ENCODE measurements around the gene FAM222B. TPM values are rescaled to one million over a fixed set of nuclear protein-coding genes. Genes with fewer than 3 reads are reported as not detected.

The FAM222B gene
- total RNA-seq, 1 experiment from 2014 or later, result 94.6 TPM

DNA sequence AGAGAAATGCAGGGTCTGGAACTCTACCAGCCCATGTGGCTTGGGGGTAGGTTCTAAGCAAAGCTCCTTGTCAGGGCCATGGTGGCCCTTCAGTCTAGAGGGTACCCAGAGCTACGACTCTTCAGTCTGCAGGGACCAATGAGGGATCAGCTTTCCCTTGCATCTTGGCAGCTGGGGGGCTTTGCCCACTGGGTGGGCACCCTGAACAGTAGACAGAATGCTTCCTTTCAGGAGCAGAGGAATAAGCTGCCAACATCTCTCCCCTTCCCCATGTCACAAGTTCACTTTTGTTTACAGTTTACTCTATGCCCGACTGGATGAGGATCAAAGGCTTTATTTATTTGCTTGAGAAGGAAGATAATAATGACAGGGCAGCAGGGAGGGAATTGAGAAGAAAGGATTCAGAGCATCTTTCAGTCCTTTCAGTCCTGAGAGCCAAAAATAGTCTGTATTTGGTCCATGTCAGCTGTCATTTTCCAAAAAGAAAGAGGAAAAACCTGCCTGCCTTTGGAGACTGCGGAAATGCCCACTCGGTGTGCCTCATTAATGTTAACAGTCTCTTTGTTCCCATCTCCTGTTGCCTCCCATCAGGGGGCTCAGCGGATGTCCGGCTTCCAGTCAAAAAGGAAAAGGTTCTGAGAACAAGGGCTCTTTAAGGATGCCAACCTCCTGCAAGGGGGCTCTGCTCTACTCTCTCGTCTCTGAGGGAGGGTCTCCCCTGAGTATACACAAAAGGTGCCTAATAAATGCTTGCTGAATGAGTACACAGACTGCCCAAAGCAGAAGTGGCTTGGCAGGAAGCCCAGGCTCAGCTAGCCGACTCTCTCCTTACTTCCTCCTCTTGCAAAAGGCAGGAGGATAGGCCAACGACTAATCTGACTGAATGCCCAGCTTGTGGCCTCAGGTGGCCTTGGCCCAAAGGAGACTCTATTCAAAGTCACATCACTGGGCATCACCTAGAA lies 81.7 kb downstream of the FAM222B start (continued):
- peak; percentile 18; the same call in 1 of the 2 replicates for TF ChIP-seq ARID4B (CRISPR knock-in tag; IDR thresholded peaks at IDR 0.05; ENCODE audit: borderline replicate concordance)
- TF ChIP-seq ELF4 (CRISPR knock-in tag; IDR thresholded peaks at IDR 0.05; ENCODE audit: low read depth), result no peak
- TF ChIP-seq, protein P1, sequence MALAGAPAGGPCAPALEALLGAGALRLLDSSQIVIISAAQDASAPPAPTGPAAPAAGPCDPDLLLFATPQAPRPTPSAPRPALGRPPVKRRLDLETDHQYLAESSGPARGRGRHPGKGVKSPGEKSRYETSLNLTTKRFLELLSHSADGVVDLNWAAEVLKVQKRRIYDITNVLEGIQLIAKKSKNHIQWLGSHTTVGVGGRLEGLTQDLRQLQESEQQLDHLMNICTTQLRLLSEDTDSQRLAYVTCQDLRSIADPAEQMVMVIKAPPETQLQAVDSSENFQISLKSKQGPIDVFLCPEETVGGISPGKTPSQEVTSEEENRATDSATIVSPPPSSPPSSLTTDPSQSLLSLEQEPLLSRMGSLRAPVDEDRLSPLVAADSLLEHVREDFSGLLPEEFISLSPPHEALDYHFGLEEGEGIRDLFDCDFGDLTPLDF (CRISPR knock-in tag; IDR thresholded peaks at IDR 0.05), result no peak
- TF ChIP-seq, protein P2, sequence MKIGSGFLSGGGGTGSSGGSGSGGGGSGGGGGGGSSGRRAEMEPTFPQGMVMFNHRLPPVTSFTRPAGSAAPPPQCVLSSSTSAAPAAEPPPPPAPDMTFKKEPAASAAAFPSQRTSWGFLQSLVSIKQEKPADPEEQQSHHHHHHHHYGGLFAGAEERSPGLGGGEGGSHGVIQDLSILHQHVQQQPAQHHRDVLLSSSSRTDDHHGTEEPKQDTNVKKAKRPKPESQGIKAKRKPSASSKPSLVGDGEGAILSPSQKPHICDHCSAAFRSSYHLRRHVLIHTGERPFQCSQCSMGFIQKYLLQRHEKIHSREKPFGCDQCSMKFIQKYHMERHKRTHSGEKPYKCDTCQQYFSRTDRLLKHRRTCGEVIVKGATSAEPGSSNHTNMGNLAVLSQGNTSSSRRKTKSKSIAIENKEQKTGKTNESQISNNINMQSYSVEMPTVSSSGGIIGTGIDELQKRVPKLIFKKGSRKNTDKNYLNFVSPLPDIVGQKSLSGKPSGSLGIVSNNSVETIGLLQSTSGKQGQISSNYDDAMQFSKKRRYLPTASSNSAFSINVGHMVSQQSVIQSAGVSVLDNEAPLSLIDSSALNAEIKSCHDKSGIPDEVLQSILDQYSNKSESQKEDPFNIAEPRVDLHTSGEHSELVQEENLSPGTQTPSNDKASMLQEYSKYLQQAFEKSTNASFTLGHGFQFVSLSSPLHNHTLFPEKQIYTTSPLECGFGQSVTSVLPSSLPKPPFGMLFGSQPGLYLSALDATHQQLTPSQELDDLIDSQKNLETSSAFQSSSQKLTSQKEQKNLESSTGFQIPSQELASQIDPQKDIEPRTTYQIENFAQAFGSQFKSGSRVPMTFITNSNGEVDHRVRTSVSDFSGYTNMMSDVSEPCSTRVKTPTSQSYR (CRISPR knock-in tag; IDR thresholded peaks at IDR 0.05), result 0 out of 2 replicates have a peak, but pooled peaks have one; percentile 12
- no peak for TF ChIP-seq JAZF1 (CRISPR knock-in tag; IDR thresholded peaks at IDR 0.05)
- TF ChIP-seq ZNF396 (CRISPR knock-in tag; IDR thresholded peaks at IDR 0.05; ENCODE audit: borderline replicate concordance), result no peak
- TF ChIP-seq, protein P3, sequence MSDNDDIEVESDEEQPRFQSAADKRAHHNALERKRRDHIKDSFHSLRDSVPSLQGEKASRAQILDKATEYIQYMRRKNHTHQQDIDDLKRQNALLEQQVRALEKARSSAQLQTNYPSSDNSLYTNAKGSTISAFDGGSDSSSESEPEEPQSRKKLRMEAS (CRISPR knock-in tag; IDR thresholded peaks at IDR 0.05), result no peak
- TF ChIP-seq TCF7 (CRISPR knock-in tag; IDR thresholded peaks at IDR 0.05; ENCODE audit: low read depth), result no peak
- TF ChIP-seq, protein P4, sequence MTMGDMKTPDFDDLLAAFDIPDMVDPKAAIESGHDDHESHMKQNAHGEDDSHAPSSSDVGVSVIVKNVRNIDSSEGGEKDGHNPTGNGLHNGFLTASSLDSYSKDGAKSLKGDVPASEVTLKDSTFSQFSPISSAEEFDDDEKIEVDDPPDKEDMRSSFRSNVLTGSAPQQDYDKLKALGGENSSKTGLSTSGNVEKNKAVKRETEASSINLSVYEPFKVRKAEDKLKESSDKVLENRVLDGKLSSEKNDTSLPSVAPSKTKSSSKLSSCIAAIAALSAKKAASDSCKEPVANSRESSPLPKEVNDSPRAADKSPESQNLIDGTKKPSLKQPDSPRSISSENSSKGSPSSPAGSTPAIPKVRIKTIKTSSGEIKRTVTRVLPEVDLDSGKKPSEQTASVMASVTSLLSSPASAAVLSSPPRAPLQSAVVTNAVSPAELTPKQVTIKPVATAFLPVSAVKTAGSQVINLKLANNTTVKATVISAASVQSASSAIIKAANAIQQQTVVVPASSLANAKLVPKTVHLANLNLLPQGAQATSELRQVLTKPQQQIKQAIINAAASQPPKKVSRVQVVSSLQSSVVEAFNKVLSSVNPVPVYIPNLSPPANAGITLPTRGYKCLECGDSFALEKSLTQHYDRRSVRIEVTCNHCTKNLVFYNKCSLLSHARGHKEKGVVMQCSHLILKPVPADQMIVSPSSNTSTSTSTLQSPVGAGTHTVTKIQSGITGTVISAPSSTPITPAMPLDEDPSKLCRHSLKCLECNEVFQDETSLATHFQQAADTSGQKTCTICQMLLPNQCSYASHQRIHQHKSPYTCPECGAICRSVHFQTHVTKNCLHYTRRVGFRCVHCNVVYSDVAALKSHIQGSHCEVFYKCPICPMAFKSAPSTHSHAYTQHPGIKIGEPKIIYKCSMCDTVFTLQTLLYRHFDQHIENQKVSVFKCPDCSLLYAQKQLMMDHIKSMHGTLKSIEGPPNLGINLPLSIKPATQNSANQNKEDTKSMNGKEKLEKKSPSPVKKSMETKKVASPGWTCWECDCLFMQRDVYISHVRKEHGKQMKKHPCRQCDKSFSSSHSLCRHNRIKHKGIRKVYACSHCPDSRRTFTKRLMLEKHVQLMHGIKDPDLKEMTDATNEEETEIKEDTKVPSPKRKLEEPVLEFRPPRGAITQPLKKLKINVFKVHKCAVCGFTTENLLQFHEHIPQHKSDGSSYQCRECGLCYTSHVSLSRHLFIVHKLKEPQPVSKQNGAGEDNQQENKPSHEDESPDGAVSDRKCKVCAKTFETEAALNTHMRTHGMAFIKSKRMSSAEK (CRISPR knock-in tag; IDR thresholded peaks at IDR 0.05; ENCODE audit: borderline replicate concordance), result no peak
- peak; percentile 45; the same call in 1 of the 2 replicates for TF ChIP-seq ZNF423 (CRISPR knock-in tag; IDR thresholded peaks at IDR 0.05)
- TF ChIP-seq, protein P5, sequence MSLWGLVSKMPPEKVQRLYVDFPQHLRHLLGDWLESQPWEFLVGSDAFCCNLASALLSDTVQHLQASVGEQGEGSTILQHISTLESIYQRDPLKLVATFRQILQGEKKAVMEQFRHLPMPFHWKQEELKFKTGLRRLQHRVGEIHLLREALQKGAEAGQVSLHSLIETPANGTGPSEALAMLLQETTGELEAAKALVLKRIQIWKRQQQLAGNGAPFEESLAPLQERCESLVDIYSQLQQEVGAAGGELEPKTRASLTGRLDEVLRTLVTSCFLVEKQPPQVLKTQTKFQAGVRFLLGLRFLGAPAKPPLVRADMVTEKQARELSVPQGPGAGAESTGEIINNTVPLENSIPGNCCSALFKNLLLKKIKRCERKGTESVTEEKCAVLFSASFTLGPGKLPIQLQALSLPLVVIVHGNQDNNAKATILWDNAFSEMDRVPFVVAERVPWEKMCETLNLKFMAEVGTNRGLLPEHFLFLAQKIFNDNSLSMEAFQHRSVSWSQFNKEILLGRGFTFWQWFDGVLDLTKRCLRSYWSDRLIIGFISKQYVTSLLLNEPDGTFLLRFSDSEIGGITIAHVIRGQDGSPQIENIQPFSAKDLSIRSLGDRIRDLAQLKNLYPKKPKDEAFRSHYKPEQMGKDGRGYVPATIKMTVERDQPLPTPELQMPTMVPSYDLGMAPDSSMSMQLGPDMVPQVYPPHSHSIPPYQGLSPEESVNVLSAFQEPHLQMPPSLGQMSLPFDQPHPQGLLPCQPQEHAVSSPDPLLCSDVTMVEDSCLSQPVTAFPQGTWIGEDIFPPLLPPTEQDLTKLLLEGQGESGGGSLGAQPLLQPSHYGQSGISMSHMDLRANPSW (CRISPR knock-in tag; conservative IDR thresholded peaks at IDR 0.05; ENCODE audit: low read depth), result no peak
- TF ChIP-seq SMAD3 (CRISPR knock-in tag; IDR thresholded peaks at IDR 0.05; ENCODE audit: borderline replicate concordance), result no peak
- TF ChIP-seq ESRRA (CRISPR knock-in tag; IDR thresholded peaks at IDR 0.05; ENCODE audit: borderline replicate concordance), result no peak
- no peak for TF ChIP-seq ZNF263 (CRISPR knock-in tag; IDR thresholded peaks at IDR 0.05; ENCODE audit: low read depth)
- peak; percentile 67 for TF ChIP-seq FOXK1 (CRISPR knock-in tag; IDR thresholded peaks at IDR 0.05)
- TF ChIP-seq GABPB1 (CRISPR knock-in tag; IDR thresholded peaks at IDR 0.05), result no peak
- TF ChIP-seq ETV6 (CRISPR knock-in tag; IDR thresholded peaks at IDR 0.05), result peak; percentile 98
- peak; percentile 32; the same call in 1 of the 2 replicates for TF ChIP-seq ZNF317 (CRISPR knock-in tag; IDR thresholded peaks at IDR 0.05; ENCODE audit: borderline replicate concordance, low read depth)
- no peak for TF ChIP-seq NFYB (CRISPR knock-in tag; conservative IDR thresholded peaks at IDR 0.05; ENCODE audit: low read depth)

Measured in WTC11 (cell line).